ENCODE data around the gene PPP4R1.

The PPP4R1 gene

GRCh38 chr18:9506046-9506792 lies 108.1 kb downstream of the PPP4R1 start:
- no peak for DNase-seq (ENCODE audit: low spot score)
